Astrocyte of the cerebellum (primary cell): ENCODE data around the gene CCND3.

ENCODE experiments used
- DNase-seq: peaks from one replicate; pipeline ENCODE4 v3.0.0-alpha.2; 2011; ENCODE audit warnings: low read depth
- H3K4me3 ChIP-seq: 2 replicates; pipeline ENCODE4 v1.5.1; 2011; ENCODE audit warnings: mild to moderate bottlenecking, low read depth, low read length, moderate library complexity
- CTCF ChIP-seq: IDR thresholded peaks from 2 replicates; pipeline ENCODE4 v1.5.1; 2012; ENCODE audit warnings: low read length, low read depth, moderate library complexity, mild to moderate bottlenecking; ENCODE audit errors: missing control alignments
- in situ Hi-C: cut with HindIII; loops from 2 replicates; pipeline ENCODE4 v1.10.0; 2017; ENCODE audit warnings: low sequenced_read_pairs

Gene CCND3

DNA sequence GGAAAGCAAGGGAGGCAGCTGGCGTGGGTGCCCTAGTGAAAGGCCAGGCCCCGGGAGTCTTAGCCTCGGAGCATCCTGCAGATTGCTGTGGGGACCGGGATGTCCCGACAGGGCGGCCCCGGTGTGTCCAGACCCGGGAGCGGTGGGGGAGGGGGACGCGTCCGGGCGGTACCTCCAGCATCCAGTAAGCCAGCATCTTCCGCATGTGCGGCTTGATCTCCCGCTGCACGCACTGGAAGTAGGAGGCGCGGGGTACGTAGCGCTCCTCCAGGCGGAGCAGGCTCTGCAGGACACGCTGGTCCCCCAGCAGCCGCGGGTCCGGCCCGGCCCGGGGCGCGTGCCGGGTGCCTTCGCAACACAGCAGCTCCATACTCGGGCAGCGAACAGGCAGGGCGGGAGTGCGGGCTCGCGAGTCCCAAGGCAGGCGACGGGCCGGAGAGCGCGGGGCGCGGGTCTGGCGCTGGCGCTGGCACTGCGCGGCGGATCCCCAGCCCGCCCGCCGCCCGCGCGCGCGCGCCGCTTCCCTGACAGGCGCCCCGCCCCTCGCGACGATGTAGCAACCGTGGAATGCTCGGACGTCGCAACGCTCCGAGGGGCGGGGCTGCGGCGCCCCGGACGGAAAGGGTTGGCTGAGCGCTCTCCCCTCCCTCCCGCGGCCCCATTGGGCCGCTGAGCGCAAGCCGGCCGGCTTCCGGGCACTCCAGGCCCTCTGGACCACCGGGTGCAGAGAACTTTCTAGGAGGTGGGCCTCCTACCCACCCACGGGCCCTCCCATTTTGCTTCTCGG, at the start of gene CCND3:
Gene CCND3, minus strand, starts transcription at position 529 of the 787 bp plus-strand sequence. Its CDS starts 159 bp downstream, at position 370.
- peak; percentile 57 for DNase-seq
- TF ChIP-seq CTCF = no peak
- peak within 1 kb of the TSS; percentile 91 for H3K4me3 ChIP-seq
- in situ Hi-C loops = no loop called here

DNA sequence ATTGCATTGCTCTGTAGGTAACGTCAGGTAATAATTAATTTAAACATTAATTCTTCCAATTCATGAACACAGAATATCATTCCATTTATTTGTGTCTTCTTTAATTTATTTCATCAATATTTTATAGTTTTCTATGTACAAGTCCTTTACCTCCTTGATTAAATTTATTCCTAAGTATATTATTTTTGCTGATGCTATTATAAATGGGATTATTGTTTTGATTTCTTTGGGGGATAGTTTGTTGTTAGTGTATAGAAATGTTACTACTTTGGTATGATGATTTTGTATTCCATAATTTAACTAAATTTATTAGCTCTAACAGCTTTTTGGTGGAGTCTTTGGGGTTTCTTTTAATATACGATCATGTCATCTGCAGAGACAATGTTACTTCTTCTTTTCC, 44.7 kb upstream of the CCND3 start:
- no peak for DNase-seq
- in situ Hi-C loops = no loop called here
- H3K4me3 ChIP-seq = no peak overlapping the region
- no peak for TF ChIP-seq CTCF

DNA sequence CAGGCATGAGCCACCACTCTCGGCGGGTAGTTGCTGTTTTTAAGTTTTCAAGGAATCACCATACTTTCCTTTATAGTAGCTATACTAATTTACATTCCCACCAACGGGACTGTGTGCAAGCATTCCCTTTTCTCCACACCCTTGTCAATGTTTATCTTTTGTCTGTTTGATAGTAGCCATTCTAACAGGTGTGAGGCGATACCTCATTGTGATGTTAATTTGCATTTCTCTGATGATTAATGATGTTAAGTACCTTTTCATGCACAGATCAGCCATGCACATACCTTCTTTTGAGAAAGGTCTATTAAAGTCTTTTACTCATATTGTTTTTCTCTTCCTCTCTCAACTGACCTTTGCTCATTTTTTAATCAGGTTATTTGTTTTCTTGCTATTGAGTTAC, 43.0 kb upstream of the CCND3 start:
- DNase-seq = no peak
- no peak for TF ChIP-seq CTCF
- H3K4me3 ChIP-seq = no peak overlapping the region
- in situ Hi-C loops = no loop called here

GRCh38 chr6:41976794-41977484, 35.3 kb upstream of the CCND3 start:
- in situ Hi-C loops = no loop called here
- TF ChIP-seq CTCF = no peak
- H3K4me3 ChIP-seq = no peak overlapping the region
- no peak for DNase-seq

- DNase-seq = no peak
- H3K4me3 ChIP-seq = no peak overlapping the region
- no peak for TF ChIP-seq CTCF
- in situ Hi-C loops = no loop called here
These were observed 33.7 kb upstream of the CCND3 start for GRCh38 chr6:41975276-41975675.

- TF ChIP-seq CTCF = no peak
- H3K4me3 ChIP-seq = no peak overlapping the region
- in situ Hi-C loops = no loop called here
- DNase-seq = no peak
These were observed 32.7 kb upstream of the CCND3 start for GRCh38 chr6:41974281-41974825.
